Measurements from ENCODE around the gene MRPL18.

DNA sequence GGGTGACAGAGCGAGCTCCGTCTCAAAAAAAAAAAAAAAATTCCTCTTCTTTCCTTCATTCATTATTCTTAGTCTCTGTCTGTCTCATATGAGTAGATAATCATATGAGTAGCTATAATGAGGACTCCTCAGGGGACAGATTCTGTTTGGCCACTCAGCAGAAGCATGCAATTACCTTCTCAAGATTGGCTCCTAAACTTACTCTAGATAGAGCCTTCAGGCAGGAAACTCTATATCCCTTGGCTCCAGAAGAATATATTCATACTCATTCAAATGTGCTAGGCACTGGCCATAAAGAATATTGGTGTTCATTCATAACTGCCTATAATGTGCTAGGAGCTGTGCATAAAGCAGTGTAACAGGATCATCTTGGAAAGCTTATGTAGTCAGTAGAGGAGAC lies 30.6 kb upstream of the MRPL18 start:
- no peak for TF ChIP-seq POLR2AphosphoS5 (IDR thresholded peaks at IDR 0.05)
- TF ChIP-seq EP300 (conservative IDR thresholded peaks at IDR 0.05; ENCODE audit: poor library complexity, severe bottlenecking) = no peak
